ENCODE measurements around the gene TAS2R50.
"Not testable (repeated sequence)": the region's sequence is repeated elsewhere in the genome, so short reads cannot be mapped to it uniquely, and the experiment has no call there.

The TAS2R50 gene

DNA sequence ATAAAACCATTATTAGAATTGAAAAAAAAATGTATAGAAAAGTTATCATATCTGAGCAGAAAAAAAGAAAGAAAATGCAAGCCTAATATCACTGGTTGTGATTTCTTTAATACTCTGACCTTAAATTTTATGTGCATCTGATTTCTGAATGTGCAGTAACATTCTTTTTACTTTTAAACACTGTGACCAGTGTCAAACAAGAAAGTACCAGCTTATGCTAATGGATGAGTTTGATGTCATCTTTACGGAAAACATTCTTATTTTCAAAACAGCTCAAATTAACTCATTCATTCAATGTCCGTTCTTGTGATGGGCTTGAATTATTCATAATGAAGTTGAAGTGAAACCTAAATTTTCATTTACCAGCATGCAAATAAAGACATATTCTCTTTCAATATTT is at the start of gene TAS2R50:
TSS of gene TAS2R50 (minus strand) at position 101 of the 400 bp plus-strand sequence. CDS start at position 49, 52 bp downstream.
- DNase-seq, result no peak
- in situ Hi-C loops (cut with HindIII; ENCODE audit: low pct_ligation_motif_present, low pct_unique_long_range_greater_than_20kb, low sequenced_read_pairs), result no loop called here

DNA sequence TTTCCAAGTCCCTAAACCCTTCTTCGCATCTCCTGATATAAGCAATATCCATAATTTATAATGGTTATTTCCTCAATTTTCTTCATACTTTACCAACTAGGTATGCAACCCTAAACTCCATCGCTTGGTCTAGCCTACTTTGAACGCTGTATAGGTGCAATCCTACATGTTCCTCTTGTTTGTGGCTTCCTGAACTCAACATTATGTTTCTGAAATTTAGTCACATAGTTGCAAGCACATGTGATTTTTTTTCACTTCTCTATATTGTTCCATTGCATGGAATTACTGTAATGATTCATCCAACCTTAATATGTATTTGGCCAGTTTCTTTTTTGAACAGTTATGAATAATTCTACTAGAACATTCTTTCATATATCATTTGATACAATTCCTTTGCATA is 47.2 kb upstream of the TAS2R50 start:
- DNase-seq; in situ Hi-C loops (cut with HindIII; ENCODE audit: low pct_ligation_motif_present, low pct_unique_long_range_greater_than_20kb, low sequenced_read_pairs): not testable (repeated sequence)

DNA sequence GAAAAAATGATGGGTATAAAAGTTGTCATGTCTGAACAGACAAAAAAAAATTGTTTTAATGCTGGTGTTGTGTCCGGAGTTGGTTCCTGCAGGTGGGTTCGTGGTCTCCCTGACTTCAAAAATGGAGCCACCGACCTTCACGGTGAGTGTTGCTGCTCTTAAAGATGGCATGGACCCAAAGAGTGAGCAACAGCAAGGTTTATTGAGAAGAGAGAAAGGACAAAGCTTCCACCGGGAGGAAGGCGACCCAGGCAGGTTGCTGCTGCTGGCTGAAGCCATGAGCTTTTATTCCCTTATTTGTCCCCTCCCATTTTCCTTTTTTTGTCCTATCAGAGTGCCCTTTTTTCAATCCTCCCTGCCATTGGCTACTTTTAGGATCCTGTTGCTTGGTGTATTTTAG is 44.6 kb upstream of the TAS2R50 start, which contains the start of gene TAS2R31:
TSS of gene TAS2R31 (minus strand) at position 101 of the 400 bp plus-strand sequence. CDS start at position 29, 72 bp downstream.
- DNase-seq, result no peak
- in situ Hi-C loops (cut with HindIII; ENCODE audit: low pct_ligation_motif_present, low pct_unique_long_range_greater_than_20kb, low sequenced_read_pairs), result no loop called here

DNA sequence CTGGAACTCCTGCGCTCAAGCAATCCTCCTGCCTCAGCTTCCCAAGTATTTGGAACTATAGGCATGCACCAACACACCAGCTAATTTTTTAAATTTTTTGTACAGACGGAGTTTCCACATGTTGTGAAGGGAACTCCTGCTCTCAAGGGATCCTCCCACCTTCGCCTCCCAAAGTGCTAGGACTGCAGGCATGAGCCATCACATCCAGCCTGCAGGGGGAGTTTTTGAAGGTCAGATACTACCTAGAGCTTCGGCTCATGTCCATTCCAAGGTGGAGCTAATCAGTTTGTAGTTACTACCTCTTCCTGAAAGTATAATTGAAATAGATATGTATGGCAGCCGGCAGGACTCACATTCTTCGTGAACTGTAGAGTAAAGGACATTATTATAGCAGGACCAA is 39.4 kb upstream of the TAS2R50 start:
- DNase-seq, result peak; percentile 15
- in situ Hi-C loops (cut with HindIII; ENCODE audit: low pct_ligation_motif_present, low pct_unique_long_range_greater_than_20kb, low sequenced_read_pairs), result no loop called here

GRCh38 chr12:11023387-11023786 is 36.7 kb upstream of the TAS2R50 start:
- in situ Hi-C loops (cut with HindIII; ENCODE audit: low pct_ligation_motif_present, low pct_unique_long_range_greater_than_20kb, low sequenced_read_pairs), result no loop called here
- no peak for DNase-seq

DNA sequence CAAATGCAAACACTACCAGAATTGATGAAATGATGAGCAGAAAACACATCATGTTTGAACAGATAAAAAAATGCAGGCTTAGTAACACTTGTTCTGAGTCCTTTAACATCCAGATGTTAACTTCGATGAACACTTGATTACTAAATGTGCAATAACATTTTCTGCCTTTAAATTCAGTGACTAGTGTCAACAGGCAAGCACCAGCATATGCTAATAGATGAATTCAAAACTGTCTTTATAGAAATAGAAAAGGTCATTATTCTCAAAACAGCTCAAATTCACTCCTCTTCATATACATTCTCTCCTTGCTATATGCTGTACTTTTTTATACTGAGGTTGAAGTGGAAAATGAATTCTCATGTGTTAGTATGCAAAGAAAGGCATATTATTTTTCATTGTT is 35.8 kb upstream of the TAS2R50 start, which contains the start of gene TAS2R19:
TSS of gene TAS2R19 (minus strand) at position 101 of the 400 bp plus-strand sequence. CDS start at position 52, 49 bp downstream.
- in situ Hi-C loops (cut with HindIII; ENCODE audit: low pct_ligation_motif_present, low pct_unique_long_range_greater_than_20kb, low sequenced_read_pairs), result no loop called here
- DNase-seq, result no peak

DNA sequence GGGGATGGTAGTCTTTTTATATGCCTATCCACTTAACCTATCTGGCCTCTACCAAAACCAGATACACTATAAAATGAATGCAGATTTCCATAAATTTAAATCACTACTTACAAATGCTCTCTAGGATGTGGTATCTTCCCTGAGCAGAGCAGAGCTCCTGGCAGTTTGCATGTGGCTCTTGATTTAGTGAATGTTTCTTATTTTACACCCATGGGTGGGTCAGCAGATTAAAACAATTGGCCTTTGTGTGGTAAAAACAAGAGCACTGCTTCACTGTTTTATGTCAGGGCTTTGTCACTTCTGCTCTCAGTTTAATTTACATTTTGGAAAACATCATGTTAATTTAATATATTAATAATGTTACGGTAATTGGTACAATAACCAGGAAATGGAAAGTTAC is 30.2 kb upstream of the TAS2R50 start:
- in situ Hi-C loops (cut with HindIII; ENCODE audit: low pct_ligation_motif_present, low pct_unique_long_range_greater_than_20kb, low sequenced_read_pairs), result no loop called here

GRCh38 chr12:11015775-11016430 is 29.2 kb upstream of the TAS2R50 start:
- no peak for DNase-seq
- in situ Hi-C loops (cut with HindIII; ENCODE audit: low pct_ligation_motif_present, low pct_unique_long_range_greater_than_20kb, low sequenced_read_pairs), result no loop called here

More for the DNA sequence above, 30.2 kb upstream of the TAS2R50 start:
- DNase-seq, result no peak

DNA sequence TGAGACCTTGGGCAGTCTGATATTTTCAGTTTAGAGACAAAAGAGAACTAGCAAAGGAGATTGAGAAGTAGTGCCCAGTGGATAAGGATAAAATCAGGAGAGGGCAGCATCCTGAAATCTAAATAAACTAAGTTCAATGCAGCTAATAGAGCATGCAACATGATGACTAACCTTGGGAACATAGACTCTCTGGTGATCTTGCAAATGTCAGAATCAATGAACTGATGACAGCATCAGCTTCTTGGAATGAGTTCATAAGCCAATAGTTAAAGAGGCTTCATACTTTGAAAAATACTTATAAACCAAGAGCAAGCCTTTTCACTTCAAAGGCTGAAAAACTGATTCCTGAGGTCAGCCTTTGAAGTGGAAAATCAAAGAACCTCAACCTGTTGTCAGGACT is 27.5 kb upstream of the TAS2R50 start:
- no peak for DNase-seq
- in situ Hi-C loops (cut with HindIII; ENCODE audit: low pct_ligation_motif_present, low pct_unique_long_range_greater_than_20kb, low sequenced_read_pairs), result no loop called here

DNA sequence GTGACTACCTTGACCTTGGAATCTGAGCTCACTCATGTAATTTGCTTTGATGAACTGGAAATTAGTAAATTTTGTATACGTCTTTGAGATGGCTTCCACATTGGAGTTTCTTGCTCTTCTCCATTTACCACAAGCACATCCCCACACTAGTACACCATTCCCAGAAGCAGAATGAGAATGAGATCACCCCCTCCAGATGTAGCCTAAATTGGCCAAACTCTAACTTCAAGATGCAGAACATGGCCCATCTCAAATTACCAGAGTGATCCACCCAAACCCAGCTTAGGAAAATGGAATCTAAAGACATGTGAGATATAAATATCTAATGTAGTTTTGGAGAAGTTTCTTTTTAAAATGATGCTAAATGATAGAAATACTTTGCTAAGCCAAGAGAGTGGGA is 20.9 kb upstream of the TAS2R50 start:
- in situ Hi-C loops (cut with HindIII; ENCODE audit: low pct_ligation_motif_present, low pct_unique_long_range_greater_than_20kb, low sequenced_read_pairs), result no loop called here
- no peak for DNase-seq

DNA sequence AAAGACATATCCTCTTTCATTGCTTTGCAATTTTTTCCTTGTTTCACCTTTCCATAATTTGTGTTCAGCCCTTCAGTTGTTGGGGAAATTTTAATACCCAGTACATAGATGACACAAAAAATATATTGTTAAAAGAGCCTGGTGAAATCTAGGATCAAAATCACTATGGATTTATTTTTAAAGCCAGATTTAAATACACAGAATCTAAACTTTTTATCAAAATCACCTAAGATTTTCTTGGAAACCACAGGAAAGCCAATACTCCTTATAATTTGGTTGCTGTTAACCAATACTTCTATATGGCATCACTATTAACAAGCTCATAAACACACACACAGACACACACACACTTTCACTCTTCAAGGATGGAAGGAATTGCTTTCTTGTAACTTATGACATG is 11.5 kb upstream of the TAS2R50 start, which contains the start of gene TAS2R20:
TSS of gene TAS2R20 (minus strand) at position 101 of the 400 bp plus-strand sequence. CDS start 429 bp downstream, outside the sequence.
- DNase-seq, result no peak
- in situ Hi-C loops (cut with HindIII; ENCODE audit: low pct_ligation_motif_present, low pct_unique_long_range_greater_than_20kb, low sequenced_read_pairs), result no loop called here

- no peak for DNase-seq
- in situ Hi-C loops (cut with HindIII; ENCODE audit: low pct_ligation_motif_present, low pct_unique_long_range_greater_than_20kb, low sequenced_read_pairs), result no loop called here
Measured at GRCh38 chr12:10994307-10994706, 7.6 kb upstream of the TAS2R50 start.

DNA sequence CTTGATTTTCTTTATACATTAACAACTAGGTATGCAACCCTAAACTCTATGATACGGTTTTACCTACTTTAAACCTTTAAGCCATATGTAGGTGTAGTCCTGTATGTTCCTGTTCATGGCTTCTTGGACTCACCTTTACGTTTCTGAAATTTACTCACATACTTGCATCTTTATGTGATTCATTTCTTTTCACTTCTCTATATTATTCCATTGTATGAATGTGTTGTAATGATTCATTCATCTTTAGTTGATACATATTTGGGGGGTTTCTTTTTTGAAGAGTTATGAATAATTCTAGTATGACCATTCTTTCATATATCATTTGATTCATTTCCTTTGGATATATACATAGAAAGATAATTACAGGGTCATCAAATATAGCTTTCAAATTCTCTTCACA is 2.4 kb upstream of the TAS2R50 start:
- in situ Hi-C loops (cut with HindIII; ENCODE audit: low pct_ligation_motif_present, low pct_unique_long_range_greater_than_20kb, low sequenced_read_pairs), result no loop called here
- DNase-seq, result no peak

DNA sequence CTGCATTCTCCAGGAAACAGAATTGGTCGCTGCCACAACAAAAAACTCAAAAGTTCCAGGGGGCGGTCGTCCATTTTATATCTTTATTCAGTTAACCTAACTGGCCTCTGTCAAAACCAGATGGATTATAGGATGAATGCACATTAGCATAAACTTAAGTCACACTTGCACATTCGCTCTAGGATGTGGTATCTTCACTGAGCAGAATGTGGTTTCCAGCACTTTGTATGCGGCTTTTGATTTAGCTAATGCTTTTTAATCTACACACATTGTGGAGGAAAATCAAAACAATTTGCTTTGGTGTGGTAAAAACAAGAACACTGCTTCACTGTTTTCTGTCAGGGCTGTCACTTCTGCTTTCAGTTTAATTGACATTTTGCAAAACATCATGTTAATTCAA is 4.5 kb downstream of the TAS2R50 start:
- in situ Hi-C loops (cut with HindIII; ENCODE audit: low pct_ligation_motif_present, low pct_unique_long_range_greater_than_20kb, low sequenced_read_pairs), result no loop called here
- DNase-seq, result no peak

- in situ Hi-C loops (cut with HindIII; ENCODE audit: low pct_ligation_motif_present, low pct_unique_long_range_greater_than_20kb, low sequenced_read_pairs), result no loop called here
Measured at GRCh38 chr12:10974965-10975364, 11.7 kb downstream of the TAS2R50 start.

DNA sequence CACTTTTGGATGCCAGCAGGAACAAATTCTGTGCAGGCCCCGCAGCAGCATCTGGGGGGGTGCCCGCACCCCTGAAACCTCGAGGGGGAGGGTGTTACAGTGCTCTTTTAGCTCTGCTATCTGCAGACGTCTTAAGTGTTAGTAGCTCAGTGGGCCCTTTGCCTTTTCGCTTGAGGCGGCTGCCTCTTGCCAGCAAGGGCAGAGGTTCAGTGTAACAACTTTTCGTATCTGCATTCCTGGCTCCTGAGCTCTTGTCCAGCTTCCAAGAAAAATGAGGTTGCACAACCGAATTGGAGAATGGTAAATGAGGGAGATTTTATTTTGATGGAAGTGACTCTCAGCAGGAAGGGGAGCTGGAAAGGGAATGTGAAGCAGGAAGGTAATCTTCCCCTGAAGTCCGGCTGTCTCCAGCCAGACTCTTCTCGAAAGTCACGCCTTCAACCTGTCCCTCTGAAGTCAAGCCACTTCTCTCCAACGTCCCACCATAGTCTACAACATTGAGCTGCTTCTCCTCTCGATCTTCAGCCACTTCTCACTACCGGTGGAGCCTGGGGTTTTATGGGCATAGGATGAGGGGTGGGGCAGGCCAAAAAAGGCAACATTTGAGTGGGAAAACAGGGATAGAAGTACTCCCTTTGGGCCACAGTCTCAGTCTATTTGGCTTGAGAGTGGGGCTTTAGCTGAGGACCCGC is 17.8 kb downstream of the TAS2R50 start:
- DNase-seq, result no peak
- in situ Hi-C loops (cut with HindIII; ENCODE audit: low pct_ligation_motif_present, low pct_unique_long_range_greater_than_20kb, low sequenced_read_pairs), result no loop called here

More at GRCh38 chr12:10974965-10975364, 11.7 kb downstream of the TAS2R50 start:
- no peak for DNase-seq

DNA sequence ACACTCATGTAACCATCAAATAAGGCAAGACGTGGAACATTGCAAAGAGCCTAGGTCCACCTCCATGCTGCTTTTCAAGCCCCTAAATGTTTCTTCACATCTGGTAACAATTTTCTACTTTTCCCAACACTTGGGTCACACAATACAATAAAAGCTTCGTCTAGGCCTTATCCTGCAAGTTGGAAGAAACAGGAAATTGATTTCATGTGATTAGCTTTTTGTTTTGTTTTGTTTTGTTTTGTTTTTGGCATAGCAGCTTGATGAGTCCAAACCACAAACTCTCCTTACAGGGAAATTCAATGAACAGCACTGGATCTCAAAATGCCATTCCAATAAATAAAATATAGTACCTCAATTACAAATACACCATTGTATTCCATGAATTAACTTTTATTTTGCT is 19.3 kb downstream of the TAS2R50 start:
- DNase-seq, result no peak
- in situ Hi-C loops (cut with HindIII; ENCODE audit: low pct_ligation_motif_present, low pct_unique_long_range_greater_than_20kb, low sequenced_read_pairs), result no loop called here

- no peak for DNase-seq
- in situ Hi-C loops (cut with HindIII; ENCODE audit: low pct_ligation_motif_present, low pct_unique_long_range_greater_than_20kb, low sequenced_read_pairs), result no loop called here
Measured at GRCh38 chr12:10966314-10966713, 20.4 kb downstream of the TAS2R50 start.

GRCh38 chr12:10965476-10965875 is 21.2 kb downstream of the TAS2R50 start:
- no peak for DNase-seq
- in situ Hi-C loops (cut with HindIII; ENCODE audit: low pct_ligation_motif_present, low pct_unique_long_range_greater_than_20kb, low sequenced_read_pairs), result no loop called here

- in situ Hi-C loops (cut with HindIII; ENCODE audit: low pct_ligation_motif_present, low pct_unique_long_range_greater_than_20kb, low sequenced_read_pairs), result no loop called here
- no peak for DNase-seq
Measured at GRCh38 chr12:10960211-10960610, 26.5 kb downstream of the TAS2R50 start.

Data from ACHN (cell line).